GM21717 (cell line): ENCODE measurements around the gene STAC.

Experiments
- ATAC-seq: cut with Tn5 transposase; IDR thresholded peaks from one replicate; pipeline ENCODE4 v1.9.1; 2021; ENCODE audit warnings: mild to moderate bottlenecking, moderate library complexity; ENCODE audit not compliant: unreplicated experiment

STAC gene

DNA sequence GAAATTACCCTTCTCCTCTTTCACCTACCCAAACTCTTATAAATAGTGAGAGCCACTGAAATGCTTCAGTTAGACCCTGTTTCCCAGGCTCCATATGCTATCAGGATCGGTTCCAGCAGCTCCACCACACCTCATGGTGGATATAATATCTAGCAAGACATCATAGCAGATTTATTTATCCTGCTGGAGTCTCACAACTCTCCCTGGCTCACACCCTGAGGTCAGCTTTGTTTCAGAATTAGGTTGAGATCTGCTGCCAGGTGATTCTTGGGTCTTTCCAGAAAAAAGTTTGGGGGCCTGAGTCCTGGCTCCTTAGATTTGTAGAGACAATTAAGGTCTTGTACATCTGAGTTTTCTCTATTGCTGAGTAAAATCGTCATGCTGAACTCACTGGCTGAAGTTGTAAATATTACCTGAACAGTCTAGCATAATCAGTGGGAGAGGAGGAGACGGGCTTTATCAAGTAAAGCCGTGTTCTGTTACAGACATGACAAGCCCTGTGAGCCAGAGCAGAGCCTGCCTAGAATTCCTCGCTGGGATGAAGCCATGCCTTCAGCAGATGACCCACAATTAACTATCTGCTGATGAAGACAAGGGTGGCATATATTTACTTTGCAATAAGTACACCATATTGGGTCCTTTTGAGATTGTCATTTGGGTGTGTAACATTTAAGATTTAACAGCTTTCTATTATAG, 131.6 kb downstream of the STAC start:
- no peak for ATAC-seq

DNA sequence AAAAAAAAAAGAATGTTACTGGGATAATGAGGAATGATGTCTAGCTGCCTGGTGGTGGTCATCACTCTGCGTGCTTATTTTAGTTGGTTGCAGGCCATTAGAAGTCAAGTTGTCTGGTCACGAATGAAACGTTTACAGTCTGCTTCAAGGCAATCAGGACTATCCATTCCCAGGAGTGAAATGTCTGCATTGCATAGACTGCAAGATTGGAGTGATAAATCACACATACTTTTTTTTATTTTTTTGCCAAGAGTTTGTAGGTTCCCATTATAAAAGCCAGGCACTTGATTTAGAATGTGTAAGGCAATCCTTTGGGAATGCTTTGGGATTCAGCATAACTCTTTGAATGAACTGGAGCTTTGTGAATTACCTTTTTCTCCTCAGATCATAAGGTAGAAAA, 132.3 kb downstream of the STAC start:
- no peak for ATAC-seq

DNA sequence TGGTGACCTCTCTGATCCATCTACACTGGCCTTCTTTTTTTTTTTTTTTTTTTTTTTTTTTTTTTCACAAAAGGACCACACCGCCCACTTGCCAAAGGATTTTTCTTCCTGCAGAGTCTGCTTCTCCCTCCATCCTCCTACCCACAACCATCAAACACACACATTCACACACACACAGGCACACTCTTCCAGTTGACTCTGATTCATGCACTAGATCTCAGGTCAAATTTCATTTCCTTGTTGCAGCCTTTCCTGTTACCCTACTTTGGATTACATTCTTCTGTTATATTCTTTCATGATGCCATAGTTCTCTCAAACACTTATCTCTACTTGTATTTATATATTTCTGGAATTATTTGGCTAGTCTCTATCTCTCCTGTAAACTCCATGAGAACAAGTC, 133.9 kb downstream of the STAC start:
- no peak for ATAC-seq

DNA sequence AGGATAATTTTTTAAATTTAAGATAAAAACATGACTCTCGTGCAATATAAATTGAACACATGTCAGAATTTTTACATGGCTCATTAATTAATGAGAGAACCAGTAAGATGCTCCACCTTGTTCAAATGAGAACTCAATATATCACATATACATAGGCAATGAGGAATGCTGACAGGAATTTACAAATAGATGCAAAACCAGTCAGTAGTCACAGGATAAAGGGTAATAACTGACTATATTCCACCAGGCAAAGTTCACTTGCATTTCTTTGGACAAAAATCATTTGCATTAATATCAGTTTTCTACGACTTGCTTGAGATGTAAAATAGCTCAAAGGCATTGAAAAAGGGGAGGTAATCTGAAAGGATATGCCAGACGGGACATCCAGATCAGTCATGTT, 139.4 kb downstream of the STAC start:
- ATAC-seq = no peak

DNA sequence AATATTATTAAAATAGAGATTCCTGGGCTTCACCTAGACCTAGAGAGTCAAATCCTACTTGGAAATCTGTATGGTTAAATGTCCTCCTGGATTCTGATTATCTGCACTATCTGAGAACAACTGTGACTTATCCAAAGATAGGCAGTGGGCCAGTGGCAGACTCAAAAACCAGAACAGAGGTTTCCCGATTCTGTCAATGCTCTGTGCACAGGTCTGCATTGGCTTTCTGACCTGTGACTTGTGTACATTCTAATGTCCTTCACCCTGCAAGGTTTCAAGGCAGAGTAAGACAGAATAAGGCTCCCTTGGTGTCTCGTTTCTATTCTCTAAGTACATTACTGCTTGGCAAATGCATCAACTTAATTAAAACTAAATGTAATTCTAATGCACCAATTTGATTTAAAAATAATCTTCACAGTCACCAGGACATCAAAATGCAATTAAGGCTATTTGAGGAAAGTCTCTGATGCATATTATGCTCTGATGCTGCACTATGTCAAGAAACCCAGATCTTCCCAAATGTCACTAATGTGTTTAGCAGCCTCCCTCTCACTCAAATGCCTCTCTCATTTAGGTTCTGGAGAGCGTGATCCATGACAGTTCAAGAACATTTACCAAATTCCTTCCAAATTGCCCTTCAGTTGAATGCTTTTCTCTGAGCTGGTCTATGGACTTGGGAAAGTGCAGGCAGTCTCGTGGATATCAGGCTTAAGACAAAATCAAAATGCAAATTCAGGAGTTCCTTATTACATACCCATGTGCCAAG, 140.1 kb downstream of the STAC start:
- ATAC-seq = no peak

DNA sequence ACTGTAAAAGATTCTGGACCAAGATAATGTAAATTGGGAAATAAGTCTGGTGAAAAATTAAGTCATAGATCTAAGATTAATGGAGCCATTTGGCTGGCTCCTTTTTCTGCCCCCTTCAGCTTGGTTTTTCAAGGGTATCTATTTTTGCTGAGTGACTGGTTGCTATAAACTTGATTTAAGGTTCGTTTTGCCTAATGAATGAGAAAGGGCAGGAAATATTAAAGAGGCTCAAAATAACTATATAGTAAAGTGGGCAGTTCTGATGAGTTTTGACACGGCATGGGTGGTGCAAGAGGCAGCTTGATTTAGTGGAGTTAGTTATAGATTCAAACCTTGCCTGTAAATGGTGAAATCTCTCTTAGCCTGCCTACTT, 140.7 kb downstream of the STAC start:
- ATAC-seq = no peak

DNA sequence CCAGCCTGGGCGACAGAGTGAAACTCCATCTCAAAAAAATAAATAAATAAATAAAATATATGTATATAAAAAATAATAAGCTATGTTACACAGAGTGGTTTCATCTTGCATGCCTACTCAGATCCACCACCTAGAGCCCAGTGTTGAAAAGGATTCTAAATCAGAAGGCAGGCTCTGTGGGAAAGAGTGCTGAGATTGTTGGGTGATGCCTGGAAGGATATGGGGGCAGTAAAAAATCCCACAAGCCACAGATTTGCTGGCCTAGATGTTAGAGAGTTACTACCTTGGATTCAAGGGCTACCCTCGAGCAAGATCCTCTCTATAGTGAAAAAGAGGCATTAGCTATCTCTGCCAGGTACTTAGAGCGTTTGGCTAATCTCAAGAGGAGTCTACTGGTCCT, 144.3 kb downstream of the STAC start:
- ATAC-seq = no peak

DNA sequence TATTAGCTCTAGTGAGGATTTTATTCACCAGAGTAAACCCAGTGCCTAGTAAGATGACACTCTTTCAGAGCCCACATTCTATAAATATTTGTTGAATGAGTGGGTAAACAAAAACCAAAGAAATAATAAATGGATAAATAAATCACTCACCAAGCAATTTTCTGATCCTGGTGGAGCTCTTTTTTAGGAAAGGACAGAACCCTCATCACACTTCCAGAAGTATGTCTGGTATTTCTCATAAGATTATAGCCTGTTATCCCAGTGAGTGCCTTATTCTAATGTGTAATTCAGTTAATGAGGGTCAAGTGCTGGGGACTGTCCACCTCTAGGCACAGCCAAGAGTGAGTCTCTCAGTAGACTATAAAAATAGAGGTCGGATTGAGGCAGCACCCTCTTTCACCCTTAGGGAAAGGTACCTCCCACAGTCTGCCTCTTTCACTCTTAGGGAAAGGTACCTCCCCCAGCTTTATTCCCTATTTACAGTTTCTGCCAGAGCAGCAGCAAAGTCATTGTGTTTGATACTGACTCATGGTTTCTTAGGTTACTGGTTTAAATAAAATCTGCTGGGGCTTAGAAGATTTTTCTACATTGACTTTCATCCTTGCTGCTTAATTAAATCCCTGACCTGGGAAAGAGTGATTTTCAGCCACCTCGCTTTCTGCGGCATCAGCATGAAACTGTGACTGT, 145.0 kb downstream of the STAC start:
- ATAC-seq = no peak

DNA sequence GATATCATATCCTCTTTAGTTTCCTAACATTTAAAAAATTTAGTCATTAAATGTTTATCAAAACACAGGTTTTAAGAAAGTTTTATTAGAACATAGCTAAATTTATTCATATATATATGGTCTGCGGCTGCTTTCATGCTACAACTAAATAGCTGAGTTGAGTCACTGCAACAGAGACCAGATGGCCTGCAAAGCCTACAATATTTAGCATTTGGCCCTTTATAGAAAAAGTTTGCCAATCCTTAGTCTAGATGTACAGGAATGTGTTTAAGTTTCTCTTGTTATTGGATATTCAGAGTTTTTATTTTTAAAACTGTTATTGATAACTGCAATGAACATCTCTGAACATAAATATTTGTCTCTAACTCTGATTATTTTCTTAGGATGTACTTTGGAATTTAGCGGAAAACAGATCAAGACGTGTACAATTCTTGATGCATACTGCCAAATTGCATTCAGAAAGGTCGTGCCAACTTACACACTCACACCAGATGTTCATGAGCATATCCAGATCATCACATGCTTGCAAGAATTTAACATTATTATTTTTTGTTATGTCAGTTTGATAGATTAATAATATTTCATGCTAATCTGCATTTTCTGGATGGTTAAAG, 157.9 kb downstream of the STAC start:
- no peak for ATAC-seq

DNA sequence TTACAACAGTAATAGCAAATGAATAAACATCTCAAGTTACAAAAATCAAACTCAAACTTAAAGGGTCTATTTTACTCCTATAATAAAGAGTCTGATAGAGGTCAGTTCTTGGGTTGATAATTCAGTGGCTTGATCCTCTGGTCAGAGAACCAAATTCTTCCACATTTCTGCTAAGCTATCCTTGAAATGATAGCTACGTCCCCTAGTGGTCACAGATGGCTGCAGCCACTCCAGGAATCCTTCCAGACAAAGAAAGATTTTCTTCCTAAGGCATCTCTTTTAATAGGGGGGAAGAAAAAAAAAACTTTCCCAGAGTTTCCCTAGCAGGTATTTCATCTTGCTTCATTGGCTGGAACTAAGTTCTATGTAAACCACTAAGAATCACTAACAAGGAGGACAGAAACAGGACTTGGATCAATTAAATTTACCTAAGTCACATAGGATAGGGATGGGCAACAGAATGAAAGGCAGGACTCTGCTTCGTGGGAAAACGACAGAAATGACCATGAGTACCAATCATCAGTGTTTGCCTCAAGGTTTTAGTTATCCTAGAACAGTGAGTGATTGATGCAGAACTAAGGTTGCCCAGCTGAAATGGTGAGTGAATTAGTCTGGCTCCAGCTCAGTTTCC, 160.7 kb downstream of the STAC start:
- ATAC-seq = no peak

DNA sequence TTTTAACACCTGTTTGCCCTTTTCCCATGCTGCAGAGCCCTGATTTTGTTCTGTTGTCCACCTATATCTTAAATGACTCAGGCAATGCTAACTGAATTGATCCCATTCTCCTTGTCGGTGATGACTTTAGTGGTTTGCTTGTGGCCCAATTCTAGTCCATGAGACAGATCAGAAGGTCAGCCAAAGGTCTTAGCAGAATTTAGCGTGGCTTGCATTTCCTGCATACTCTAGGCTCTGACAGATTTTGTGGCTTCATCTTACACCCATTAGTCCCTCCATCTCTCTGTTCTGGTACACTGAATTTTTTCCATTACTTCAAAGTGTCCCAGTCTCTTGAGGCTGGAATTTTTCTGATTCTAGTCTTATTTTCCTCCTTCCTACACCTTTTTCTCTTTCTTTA, 161.9 kb downstream of the STAC start:
- ATAC-seq = no peak

DNA sequence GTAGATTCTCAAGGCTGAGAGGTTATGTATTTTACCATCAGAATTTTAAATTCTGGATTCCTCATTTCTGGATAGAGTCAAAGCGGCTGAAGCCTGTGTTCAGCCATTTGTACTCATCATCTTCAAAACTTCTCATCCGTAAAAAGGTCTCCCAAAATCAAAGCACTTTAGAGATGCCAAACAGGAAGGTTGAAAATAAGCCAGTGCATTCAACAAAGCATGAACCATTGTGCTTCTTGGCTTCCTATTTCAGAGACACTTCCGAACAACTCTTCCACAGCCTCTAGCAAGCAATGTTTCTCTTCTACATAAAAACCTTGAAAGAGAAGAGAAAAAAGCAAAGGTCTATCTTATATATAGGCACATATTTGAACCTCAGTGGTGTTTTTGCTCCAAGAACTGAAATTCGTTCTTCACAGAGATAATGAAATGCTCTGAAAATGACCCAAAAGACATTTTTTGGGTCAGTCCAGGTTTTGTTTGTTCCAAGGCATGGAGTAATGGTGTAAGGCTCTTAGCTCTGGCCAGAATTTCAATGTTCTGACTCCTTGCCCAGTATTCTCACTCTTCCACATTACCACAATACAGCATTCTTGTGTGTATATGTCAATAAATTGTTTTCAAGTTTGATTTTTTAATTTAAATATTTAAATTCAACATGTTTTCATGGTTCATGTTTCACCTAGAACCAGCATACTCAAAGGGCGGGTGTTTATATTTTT, 163.1 kb downstream of the STAC start:
- no peak for ATAC-seq

DNA sequence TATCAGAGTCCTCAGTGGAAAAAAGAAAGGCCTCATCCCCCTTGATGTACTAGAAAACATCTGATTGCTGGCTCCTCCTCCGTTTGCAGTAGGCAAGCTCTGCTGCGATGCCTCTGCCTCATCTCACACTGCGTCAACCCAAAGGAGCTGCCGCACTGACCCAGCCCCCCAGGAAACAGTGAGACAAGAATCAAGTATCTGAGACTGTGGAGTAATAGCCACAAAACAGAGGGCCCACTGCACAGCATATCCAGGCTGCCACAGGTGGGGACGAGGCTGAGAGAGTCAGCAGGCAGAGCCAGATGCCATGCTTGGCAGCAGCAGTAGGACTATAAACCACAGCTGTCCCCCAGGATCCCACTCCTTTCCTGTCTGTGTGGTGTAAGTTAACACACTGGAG, 165.9 kb downstream of the STAC start:
- no peak for ATAC-seq

DNA sequence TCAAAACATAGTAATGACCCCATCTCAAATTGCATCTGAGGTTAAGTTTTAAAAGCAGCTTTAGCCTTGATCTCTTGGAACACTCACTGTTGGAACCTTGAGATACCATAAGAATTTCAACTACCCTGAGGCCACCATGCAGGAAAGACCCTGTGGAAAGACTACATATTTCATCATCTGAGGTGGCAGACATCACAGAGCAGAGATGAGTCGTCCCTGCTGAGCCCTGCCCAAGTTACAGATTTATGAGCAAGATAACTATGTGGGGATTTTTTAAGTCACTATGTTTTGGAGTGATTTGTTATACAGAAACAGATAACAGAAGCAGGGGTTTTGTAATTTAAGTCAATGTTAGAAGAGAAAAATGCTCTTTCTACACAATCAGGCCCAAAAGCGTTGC, 168.4 kb downstream of the STAC start:
- no peak for ATAC-seq

DNA sequence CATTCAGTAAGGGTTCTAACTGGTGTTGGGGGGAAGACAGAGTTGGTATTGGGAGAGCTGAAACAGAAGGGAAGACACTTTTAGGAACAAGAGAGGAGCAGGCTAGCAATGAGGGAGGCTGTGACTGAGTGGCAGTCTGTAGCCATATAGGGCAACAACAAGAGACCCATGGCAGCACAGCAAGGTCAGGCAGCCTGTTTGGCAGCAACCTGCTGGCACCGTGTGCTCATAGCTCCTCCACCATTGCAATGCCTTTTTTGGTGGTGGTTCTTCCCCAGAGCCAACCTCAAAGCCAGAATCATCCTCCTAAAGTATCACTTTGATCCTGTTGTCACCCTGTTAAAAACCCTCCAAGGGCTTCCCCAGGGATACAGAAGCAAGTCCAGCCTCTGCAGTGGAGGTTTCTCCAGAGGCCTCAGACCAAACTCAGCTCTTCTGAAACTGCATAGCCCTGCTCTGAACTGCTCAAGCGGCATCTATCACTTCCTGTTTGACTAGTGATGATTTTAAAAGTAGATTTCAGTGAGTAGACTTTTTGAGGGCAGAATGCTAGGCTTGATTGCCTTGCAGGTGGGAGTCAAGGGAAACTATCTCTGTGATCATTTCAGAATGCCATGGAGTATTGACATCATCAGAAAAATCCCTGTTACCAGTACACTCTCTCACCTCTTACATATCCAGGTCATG, 176.9 kb downstream of the STAC start:
- no peak for ATAC-seq

DNA sequence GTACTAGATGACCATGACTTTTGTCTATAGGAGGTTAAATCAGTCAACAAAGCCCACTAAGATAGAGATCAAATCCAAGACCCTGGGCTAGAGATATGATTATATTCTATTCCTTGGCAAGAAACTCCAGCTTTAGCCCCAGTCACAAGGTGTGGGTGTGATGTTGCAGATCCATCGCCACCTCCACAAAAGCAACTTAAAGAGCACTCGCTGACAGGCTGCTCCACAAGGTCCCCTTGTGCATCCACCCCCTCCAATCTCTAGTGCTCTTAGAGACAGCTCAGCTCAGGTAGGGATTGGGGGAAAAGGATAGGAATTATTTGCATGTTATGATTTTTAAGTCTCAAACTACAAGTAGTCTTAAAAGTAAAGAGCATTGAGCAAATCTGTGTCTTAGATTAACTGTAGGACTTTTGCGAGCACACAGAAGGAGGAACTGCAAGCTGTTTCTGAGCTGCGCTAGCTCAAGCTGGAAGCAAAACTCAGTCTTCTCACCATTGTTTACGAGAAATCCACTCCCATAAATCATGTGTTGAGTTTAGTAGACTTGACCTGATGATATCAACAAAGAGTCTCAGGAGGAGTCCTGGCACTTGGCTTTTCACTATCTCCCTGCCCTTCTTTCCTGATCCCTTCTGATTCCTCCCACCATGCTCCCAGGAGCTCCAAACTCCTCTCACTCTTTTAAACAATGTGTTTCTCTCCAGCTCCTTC, 177.6 kb downstream of the STAC start:
- ATAC-seq = no peak

DNA sequence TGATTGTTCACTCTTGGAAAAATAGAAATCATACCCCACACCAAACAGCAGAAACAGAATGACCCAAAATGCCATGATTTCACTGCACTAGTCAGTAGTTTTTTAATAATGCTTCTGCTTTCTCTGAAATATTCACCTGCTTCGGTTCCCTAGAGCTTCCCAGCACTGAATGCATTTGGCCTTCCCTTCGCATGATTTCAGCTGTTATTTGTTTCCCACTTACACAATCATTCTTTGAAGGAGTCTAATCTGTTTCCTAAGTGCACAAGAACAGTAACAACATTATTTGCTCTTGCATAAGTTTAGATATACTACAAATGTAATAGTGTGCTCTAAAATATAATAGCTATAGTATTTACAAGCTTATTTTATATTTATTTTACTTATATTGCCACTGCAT, 178.7 kb downstream of the STAC start:
- no peak for ATAC-seq

DNA sequence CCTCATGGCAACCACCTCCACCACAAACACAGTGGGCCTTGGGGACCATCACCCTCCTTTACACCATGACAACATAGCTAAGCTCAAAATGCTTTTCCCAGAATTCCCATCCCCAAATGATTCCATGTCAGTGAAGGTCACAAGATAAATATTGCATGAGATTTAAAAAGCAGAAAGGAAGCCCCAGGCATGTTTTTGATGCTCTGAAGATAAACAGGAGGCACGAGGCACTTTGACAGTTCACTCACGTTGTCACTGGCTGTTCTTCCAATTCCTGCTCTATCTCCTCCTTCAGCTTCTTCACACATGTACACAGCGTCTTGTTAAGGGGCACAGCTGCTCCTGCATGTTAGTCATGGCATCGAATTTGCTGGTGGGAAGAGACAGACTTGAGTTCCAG, 180.4 kb downstream of the STAC start:
- ATAC-seq = no peak

DNA sequence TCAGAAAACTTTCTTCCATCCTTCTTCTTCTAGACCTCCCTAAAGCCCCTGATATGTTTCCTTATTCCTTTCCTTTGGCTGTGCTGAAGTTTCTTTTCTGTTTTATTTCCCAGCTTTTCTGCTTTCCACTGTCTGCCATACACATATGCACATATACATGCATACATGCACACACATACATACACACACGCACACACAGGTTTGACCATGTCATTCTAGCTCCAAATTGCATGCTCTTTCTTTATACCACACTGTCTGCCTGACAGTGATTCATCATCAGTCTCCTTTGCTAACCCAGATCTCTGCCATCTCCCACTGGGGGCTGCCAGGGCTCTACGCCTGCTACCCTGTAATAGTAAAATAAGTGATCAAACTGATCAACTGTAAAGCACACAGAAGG, 181.3 kb downstream of the STAC start:
- no peak for ATAC-seq
